ENCODE measurements around the gene VKORC1L1.
"Not testable (repeated sequence)": the region's sequence is repeated elsewhere in the genome, so short reads cannot be mapped to it uniquely, and the experiment has no call there.

Gene VKORC1L1

DNA sequence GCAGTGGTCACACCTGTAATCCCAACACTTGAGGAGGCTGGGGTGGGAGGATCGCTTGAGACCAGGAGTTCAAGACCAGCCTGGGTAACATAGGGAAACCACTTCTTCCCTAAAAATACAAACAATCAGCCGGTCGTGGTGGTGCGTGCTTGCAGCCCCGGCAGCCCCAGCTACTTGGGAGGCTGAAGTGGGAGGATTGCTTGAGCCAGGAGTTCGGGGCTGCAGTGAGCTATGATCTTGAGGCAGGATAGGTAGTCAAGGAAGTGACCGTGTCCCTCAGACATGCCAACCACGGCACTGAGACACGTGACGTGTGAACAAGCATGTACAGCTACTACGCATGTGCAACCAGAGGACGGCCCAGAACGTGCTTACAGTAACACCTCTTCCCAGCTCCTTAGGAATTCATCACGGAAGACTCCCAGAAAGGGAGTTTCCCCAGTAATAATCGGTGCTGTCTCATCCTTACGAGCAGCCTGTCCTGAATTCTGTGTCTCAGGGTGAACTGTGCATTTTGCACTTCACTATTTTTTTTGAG is 103.9 kb downstream of the VKORC1L1 start:
- no peak for DNase-seq (ENCODE audit: low read depth, low spot score)

GRCh38 chr7:65978891-65979582 is 106.2 kb downstream of the VKORC1L1 start:
- DNase-seq (ENCODE audit: low read depth, low spot score) = no peak

DNA sequence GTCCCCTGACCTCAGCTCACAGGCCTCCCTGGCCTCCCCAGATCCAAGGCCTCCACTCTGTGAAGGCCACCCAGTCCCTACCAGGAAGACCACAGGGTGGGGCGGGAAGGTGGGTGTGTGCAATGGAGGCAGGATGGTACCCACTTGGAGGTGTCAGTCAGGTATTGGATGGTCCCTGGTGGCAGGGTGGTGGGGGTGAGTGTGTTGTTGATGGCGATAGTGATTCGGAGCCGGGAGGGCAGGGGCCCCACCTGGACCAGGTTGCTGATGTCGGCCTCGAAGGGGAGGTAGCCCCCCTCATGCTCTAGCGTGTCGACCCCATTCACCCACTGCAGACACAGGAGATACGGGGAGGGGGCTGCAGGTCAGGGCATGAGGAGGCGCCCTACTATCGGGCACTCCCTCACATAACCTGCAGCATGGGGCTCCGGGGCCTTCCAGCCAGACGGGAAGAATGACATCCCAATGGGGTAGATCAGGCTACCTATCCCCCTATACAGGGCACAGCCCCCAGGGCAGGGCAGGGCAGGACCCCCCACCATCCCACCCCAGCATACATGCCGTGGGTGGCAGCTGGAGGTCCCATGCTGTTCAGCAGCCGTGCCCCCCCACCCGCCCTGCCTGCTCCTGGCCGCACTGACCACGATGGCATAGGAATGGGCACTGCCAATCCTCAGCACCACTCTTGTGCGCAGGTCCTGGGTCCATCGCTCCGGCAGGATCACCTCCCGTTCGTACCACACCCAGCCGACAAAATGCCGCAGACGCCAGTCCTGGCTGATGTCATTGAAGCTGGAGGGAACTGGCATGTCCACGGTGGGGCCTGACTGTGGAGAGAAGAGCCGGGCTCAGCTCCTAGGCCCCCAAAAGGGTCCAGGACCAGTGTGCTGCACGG is 107.0 kb downstream of the VKORC1L1 start:
- no peak for DNase-seq (ENCODE audit: low read depth, low spot score)

DNA sequence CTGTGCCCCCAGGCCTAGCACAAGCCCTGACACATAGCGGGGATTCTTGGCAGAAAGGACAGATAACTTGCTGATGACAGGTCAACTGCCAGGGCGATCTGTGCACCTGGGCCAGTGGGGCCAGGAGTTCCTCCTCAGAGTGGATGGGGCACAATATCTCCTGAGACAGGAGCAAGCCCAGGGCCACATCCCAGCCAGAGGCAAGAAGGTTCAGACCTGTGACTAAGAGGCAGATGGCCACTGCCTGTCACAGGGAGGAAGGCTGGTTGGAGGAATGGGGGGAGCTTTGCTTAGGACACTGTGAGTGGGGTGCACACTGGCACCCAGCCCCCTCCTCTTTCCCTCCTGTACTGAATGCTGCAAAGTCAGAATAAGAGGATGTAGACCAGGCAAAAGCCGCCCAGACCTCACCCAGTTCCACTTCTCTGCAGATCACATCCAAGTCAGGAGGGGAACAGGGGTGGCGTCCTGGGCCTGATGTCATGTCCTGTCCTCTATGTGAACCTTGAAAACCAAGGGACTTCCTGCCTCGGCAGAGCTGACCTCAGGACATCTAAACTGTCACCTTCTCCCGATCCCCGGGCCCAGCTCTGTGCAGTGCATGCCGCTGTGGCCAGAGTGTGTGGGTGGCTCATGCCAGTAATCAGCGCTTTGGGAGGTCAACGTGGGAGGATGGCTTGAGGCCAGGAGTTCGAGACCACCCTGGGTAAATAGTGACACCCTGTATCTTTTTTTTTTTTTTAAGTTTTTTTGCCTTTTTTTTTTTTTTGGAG is 107.8 kb downstream of the VKORC1L1 start:
- peak; percentile 28 for DNase-seq (ENCODE audit: low read depth, low spot score)

DNA sequence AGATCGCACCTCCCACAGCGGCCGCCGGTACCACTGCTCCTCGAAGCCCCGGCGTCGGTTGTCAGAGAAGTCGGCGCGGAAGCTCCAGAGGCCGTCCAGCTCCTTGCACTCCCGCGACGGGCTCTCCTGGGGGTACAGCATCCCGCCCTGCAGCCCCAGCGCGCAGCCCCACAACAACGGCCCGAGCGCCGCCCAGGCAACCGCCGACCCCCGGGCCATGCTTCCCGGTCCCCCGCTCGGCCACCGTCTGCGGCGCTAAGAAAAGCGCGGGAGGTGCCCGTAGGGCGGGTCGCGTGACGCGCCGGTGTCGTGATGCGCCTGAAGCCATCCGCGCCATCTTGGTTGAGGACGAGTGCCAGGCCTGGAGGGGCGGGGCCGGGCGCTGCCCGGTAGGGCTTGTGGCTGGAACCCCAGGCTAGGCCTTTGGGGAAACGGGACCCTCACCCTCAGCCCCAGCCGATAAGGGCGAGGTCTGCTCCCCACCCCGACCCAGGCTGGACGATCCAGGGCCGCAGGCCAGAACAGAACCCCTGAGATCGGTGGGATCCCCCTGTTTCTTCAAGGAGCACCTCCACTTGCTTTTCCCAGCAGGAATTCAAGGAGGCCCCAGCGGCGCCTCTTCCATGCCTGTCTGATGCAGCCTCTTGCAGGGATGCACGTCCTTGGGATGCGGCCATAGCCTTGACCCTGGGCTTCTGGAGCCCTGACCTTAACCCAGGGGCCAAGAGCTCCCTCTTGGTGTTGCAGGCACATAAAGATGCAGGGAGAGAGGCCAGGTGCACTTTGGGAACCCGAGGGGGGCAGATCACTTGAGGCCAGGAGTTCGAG is 109.3 kb downstream of the VKORC1L1 start, which contains the start of gene GUSB:
Gene GUSB, minus strand, starts transcription at position 249 of the 828 bp plus-strand sequence. Its CDS starts 30 bp downstream, at position 219.
- peak; percentile 77 for DNase-seq (ENCODE audit: low read depth, low spot score)

DNA sequence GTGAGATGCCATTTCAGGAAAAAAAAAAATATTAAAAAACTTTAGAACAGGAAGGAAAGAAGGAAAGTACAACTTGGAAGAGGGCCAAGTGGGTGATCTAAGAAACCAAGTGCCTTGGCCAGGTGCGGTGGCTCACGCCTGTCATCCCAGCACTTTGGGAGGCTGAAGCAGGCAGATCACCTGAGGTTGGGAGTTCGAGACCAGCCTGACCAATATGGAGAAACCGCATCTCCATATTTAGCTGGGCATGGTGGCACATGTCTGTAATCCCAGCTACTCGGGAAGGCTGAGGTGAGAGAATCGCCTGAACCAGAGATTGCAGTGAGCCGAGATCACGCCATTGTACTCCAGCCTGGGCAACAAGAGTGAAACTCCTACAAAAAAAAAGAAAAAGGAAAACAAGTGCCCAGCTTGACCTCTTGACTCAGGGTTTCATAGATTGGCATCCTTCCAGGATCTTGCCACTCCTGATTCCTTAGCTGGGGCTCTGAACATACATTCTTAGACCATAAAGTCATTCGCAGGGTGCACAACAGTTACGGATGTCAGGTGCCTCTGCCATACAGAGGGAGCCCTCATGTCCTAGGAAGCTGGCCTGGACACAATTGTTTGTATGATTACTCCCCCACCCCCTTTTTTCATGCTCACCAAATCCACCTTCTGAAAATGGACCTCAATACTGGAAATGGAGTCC is 111.2 kb downstream of the VKORC1L1 start:
- DNase-seq (ENCODE audit: low read depth, low spot score) = no peak

GRCh38 chr7:65988084-65988483 is 115.2 kb downstream of the VKORC1L1 start:
- DNase-seq (ENCODE audit: low read depth, low spot score) = no peak

- not testable (repeated sequence) for DNase-seq (ENCODE audit: low read depth, low spot score)
Observed at GRCh38 chr7:65988503-65988902, 115.6 kb downstream of the VKORC1L1 start.

DNA sequence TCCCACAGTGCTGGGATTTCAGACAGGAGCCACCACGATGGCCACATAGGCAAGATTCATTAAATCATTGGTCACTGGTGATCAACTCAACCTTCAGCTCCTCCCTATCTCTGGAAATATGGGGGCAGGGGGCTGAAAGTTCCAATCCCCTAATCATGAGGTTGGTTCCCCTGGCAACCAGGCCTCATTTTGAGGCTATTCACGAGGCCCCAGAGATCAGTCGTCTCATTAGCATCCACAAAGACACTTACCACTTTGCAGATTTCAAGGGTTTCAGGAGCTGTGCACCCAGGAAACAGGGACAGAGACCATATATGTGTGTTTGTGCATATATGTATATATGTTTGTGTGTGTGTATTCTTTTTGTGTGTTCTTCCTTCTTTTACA is 116.8 kb downstream of the VKORC1L1 start:
- DNase-seq (ENCODE audit: low read depth, low spot score) = no peak

DNA sequence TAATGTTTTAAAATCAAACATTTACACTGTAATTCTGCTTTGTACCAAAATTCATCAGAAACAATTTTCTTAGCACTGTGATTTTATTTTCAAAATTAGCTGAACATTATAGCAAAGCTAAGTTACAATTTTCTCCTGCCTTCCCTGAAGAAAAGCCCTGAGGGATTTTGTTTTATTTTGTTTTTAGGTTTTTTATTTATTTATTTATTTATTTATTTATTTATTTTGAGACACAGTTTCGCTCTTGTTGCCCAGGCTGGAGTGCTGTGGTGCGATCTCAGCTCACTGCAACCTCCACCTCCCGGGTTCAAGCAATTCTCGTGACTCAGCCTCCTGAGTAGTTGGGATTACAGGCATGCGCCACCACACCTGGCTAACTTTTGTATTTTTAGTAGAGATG is 119.0 kb downstream of the VKORC1L1 start:
- not testable (repeated sequence) for DNase-seq (ENCODE audit: low read depth, low spot score)

DNA sequence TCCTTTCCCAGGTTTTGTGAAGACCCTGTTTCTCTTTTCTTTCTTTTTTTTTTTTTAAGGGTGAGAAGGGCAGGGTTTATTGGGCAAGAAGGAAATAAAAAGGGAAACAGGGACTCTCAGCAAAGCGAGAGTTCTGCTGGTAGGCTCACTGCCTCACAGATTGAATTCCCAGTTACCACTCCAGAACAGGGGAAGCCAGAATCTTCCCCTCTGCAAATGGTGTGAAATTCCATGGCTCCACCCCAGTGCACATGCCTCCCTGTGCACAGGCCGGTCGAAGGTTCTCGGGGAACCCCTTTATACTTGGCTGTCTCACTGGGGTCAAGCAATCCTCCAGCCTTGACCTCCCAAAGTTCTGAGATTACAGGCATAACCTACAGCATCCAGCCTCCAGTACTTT is 119.7 kb downstream of the VKORC1L1 start:
- no peak for DNase-seq (ENCODE audit: low read depth, low spot score)

DNA sequence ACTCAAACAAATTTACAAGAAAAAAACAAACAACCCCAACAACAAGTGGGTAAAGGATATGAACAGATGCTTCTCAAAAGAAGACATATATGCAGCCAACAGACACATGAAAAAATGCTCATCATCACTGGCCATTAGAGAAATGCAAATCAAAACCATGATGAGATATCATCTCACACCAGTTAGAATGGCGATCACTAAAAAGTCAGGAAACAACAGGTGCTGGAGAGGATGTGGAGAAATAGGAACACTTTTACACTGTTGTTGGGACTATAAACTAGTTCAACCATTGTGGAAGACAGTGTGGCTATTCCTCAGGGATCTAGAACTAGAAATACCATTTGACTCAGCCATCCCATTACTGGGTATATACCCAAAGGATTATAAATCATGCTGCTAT is 122.1 kb downstream of the VKORC1L1 start:
- not testable (repeated sequence) for DNase-seq (ENCODE audit: low read depth, low spot score)

GRCh38 chr7:66000823-66001417 is 128.0 kb downstream of the VKORC1L1 start:
- DNase-seq (ENCODE audit: low read depth, low spot score) = not testable (repeated sequence)

GRCh38 chr7:66005115-66005671 is 132.3 kb downstream of the VKORC1L1 start:
- not testable (repeated sequence) for DNase-seq (ENCODE audit: low read depth, low spot score)

GRCh38 chr7:66007232-66007631 is 134.4 kb downstream of the VKORC1L1 start:
- no peak for DNase-seq (ENCODE audit: low read depth, low spot score)
